H1 (cell line): ENCODE data around the gene KRT5. TPM values are rescaled to one million over a fixed set of nuclear protein-coding genes. Genes with fewer than 3 reads are reported as not detected.

Source experiments
- CTCF ChIA-PET: fragments of 300-600 bp; sonication (Branson Sonifier 250); formaldehyde crosslinking; loops from one replicate; lab custom pipeline; 2021; ENCODE audit not compliant: partially characterized antibody; lab: Charles Lee
- POLR2A ChIA-PET: fragments of 300-600 bp; sonication (Branson Sonifier 250); formaldehyde crosslinking; loops from one replicate; lab custom pipeline; 2021; ENCODE audit warnings: inconsistent platforms; ENCODE audit not compliant: partially characterized antibody; lab: Charles Lee
- DNase-seq, 2 experiments: peaks; one replicate each; pipeline versions ENCODE4 v3.0.0 to v3.0.0-alpha.2; 2010 to 2022; ENCODE audit warnings: low spot score in 2 of 2, low read depth in 1 of 2, mixed read lengths in 1 of 2
- FAIRE-seq: peaks from 2 replicates; lab custom pipeline; 2011; peaks lifted over from hg19 to GRCh38; lab: Jason Lieb, UNC
- H2AFZ ChIP-seq: 2 replicates; pipeline ENCODE4 v1.8.1; 2012; ENCODE audit warnings: low read length, inconsistent platforms
- H2AK5ac ChIP-seq: 2 replicates; pipeline ENCODE4 v1.6.1; 2013; ENCODE audit warnings: low read depth, low read length
- H2BK120ac ChIP-seq: replicated peaks from 2 replicates; pipeline ENCODE3; 2013; ENCODE audit warnings: low read depth, low read length, inconsistent platforms
- H2BK12ac ChIP-seq: 2 replicates; pipeline ENCODE4 v1.6.1; 2013; ENCODE audit warnings: low read depth, low read length
- H2BK15ac ChIP-seq: 2 replicates; pipeline ENCODE4 v1.6.1; 2013; ENCODE audit warnings: low read length
- H2BK20ac ChIP-seq: 2 replicates; pipeline ENCODE4 v1.6.1; 2013; ENCODE audit warnings: low read length
- H2BK5ac ChIP-seq: 2 replicates; pipeline ENCODE4 v1.6.1; 2013; ENCODE audit warnings: low read depth, low read length
- H3K14ac ChIP-seq: 2 replicates; pipeline ENCODE4 v1.6.1; 2013; ENCODE audit warnings: inconsistent platforms; ENCODE audit not compliant: insufficient read length
- H3K18ac ChIP-seq: 2 replicates; pipeline ENCODE4 v1.6.1; 2013; ENCODE audit warnings: low read length; ENCODE audit errors: extremely low read depth
- H3K23ac ChIP-seq: 2 replicates; pipeline ENCODE4 v1.6.1; 2013; ENCODE audit warnings: inconsistent platforms; ENCODE audit not compliant: insufficient read length
- H3K23me2 ChIP-seq: 2 replicates; pipeline ENCODE4 v1.6.1; 2013; ENCODE audit warnings: low read depth, low read length
- H3K27ac ChIP-seq: 2 replicates; pipeline ENCODE4 v1.6.1; 2011; ENCODE audit warnings: low read depth, low read length, inconsistent platforms
- H3K27me3 ChIP-seq, 4 experiments: replicated peaks in 1 of 4; 1 replicate in 1 of 4; 2 replicates in 3 of 4; pipeline versions ENCODE4 v1.6.1 to v1.8.1; 2011 to 2013; ENCODE audit warnings: low read length in 3 of 4, mild to moderate bottlenecking in 3 of 4, inconsistent platforms in 2 of 4, mixed read lengths in 2 of 4, moderate library complexity in 1 of 4; ENCODE audit not compliant: control insufficient read depth in 3 of 4, insufficient read depth in 3 of 4; ENCODE audit errors: extremely low read depth in 1 of 4
- H3K36me3 ChIP-seq, 4 experiments: 2 replicates each; pipeline versions ENCODE4 v1.6.1 to v1.8.1; 2011 to 2013; ENCODE audit warnings: mild to moderate bottlenecking in 4 of 4, low read length in 3 of 4, moderate library complexity in 2 of 4, control low read depth in 1 of 4, inconsistent platforms in 1 of 4; ENCODE audit not compliant: insufficient read depth in 4 of 4, control insufficient read depth in 2 of 4
- H3K4ac ChIP-seq: replicated peaks from 2 replicates; pipeline ENCODE3; 2013; ENCODE audit warnings: low read length, low read depth, mixed read lengths, inconsistent platforms; ENCODE audit not compliant: insufficient read length
- H3K4me1 ChIP-seq, 4 experiments: replicated peaks in 1 of 4; 1 replicate in 1 of 4; 2 replicates in 3 of 4; pipeline versions ENCODE4 v1.6.1 to v1.8.1; 2011 to 2013; ENCODE audit warnings: low read length in 3 of 4, inconsistent platforms in 2 of 4, mixed read lengths in 1 of 4; ENCODE audit not compliant: insufficient read depth in 4 of 4, control insufficient read depth in 3 of 4
- H3K4me2 ChIP-seq, 2 experiments: 2 replicates each; pipeline versions ENCODE4 v1.6.1 to v1.8.1; 2011 to 2013; ENCODE audit warnings: low read depth in 2 of 2, low read length in 2 of 2, control low read depth in 1 of 2, inconsistent platforms in 1 of 2, mild to moderate bottlenecking in 1 of 2; ENCODE audit not compliant: insufficient read depth in 1 of 2
- H3K4me3 ChIP-seq, 4 experiments: fragments of 200-600, 300-600 bp in 1 of 4; sonication (generic), shearing (Covaris generic), sonication (Bioruptor Twin) in 1 of 4; 2 replicates each; pipeline versions ENCODE4 v1.5.1 to v1.8.1; 2011 to 2016; ENCODE audit warnings: low read length in 4 of 4, low read depth in 3 of 4, control low read depth in 2 of 4, inconsistent platforms in 2 of 4, mild to moderate bottlenecking in 2 of 4, mixed read lengths in 1 of 4, moderate library complexity in 1 of 4; ENCODE audit not compliant: insufficient read depth in 2 of 4; ENCODE audit errors: extremely low read depth in 1 of 4
- H3K56ac ChIP-seq: replicated peaks from 2 replicates; pipeline ENCODE3; 2013; ENCODE audit warnings: low read depth, mild to moderate bottlenecking, mixed read lengths, low read length, inconsistent platforms; ENCODE audit not compliant: insufficient read length
- H3K79me1 ChIP-seq: 2 replicates; pipeline ENCODE4 v1.6.1; 2013; ENCODE audit warnings: low read depth, low read length, control low read depth
- H3K79me2 ChIP-seq, 2 experiments: 2 replicates each; pipeline versions ENCODE4 v1.6.1 to v1.8.1; 2012 to 2013; ENCODE audit warnings: low read length in 2 of 2, mild to moderate bottlenecking in 2 of 2, inconsistent platforms in 1 of 2; ENCODE audit not compliant: insufficient read depth in 2 of 2, control insufficient read depth in 1 of 2
- H3K9ac ChIP-seq, 4 experiments: replicated peaks in 1 of 4; 1 replicate in 1 of 4; 2 replicates in 3 of 4; pipeline versions ENCODE4 v1.6.1 to v1.8.1; 2011 to 2013; ENCODE audit warnings: low read depth in 3 of 4, low read length in 3 of 4, control low read depth in 2 of 4, mild to moderate bottlenecking in 2 of 4, moderate library complexity in 2 of 4, inconsistent platforms in 1 of 4; ENCODE audit errors: extremely low read depth in 1 of 4
- H3K9me3 ChIP-seq, 2 experiments: 2 replicates each; pipeline versions ENCODE4 v1.6.1 to v1.8.1; 2012 to 2013; ENCODE audit warnings: mild to moderate bottlenecking in 2 of 2, moderate library complexity in 2 of 2, control low read depth in 1 of 2, inconsistent platforms in 1 of 2, low read depth in 1 of 2, low read length in 1 of 2, mixed read lengths in 1 of 2; ENCODE audit not compliant: insufficient read depth in 2 of 2
- H4K20me1 ChIP-seq, 2 experiments: replicated peaks in 1 of 2; 2 replicates each; pipeline versions ENCODE3 to v1.8.1; 2011 to 2013; ENCODE audit warnings: inconsistent platforms in 2 of 2, low read length in 2 of 2, mild to moderate bottlenecking in 1 of 2; ENCODE audit not compliant: insufficient read depth in 2 of 2, control insufficient read depth in 1 of 2
- H4K5ac ChIP-seq: 2 replicates; pipeline ENCODE4 v1.6.1; 2013; ENCODE audit warnings: low read length, low read depth, mixed read lengths, inconsistent platforms; ENCODE audit not compliant: insufficient read length
- H4K8ac ChIP-seq: 2 replicates; pipeline ENCODE4 v1.8.0; 2013; ENCODE audit warnings: mild to moderate bottlenecking, moderate library complexity, low read length, inconsistent platforms; ENCODE audit not compliant: insufficient read depth; ENCODE audit errors: extremely low read depth
- H4K91ac ChIP-seq: replicated peaks from 2 replicates; pipeline ENCODE3; 2013; ENCODE audit warnings: low read length, mixed read lengths, inconsistent platforms; ENCODE audit not compliant: insufficient read length
- ASH2L ChIP-seq: fragments of 200-600, 300-600 bp; sonication (generic); IDR thresholded peaks from one replicate; pipeline ENCODE4 v1.7.1; 2017; ENCODE audit warnings: low read length
- CBX5 ChIP-seq: fragments of 300-800, 300-1000 bp; sonication (generic); IDR thresholded peaks from 2 replicates; pipeline ENCODE4 v1.7.1; 2016; ENCODE audit warnings: antibody characterized with exemption, low read length, low read depth
- MAFK ChIP-seq: IDR thresholded peaks from 2 replicates; pipeline ENCODE4 v1.6.1; 2012; ENCODE audit warnings: low read depth, mild to moderate bottlenecking, improper control_type of control experiment, low read length
- NRF1 ChIP-seq: IDR thresholded peaks from 2 replicates; pipeline ENCODE4 v1.6.1; 2011; ENCODE audit warnings: mild to moderate bottlenecking, low read depth, low read length, improper control_type of control experiment
- RAD21 ChIP-seq, 2 experiments: IDR thresholded peaks in 1 of 2; conservative IDR thresholded peaks in 1 of 2; 2 replicates each; pipeline ENCODE4 v1.6.1; 2011; ENCODE audit warnings: low read depth in 2 of 2, low read length in 2 of 2, improper control_type of control experiment in 1 of 2, inconsistent platforms in 1 of 2, mild to moderate bottlenecking in 1 of 2, moderate library complexity in 1 of 2
- RNF2 ChIP-seq: fragments of 200-900, 300-1000 bp; sonication (generic); IDR thresholded peaks from 2 replicates; pipeline ENCODE4 v1.7.1; 2016; ENCODE audit warnings: borderline replicate concordance, low read depth, mild to moderate bottlenecking, antibody characterized with exemption, low read length; ENCODE audit not compliant: poor library complexity, severe bottlenecking; ENCODE audit errors: missing control alignments
- RXRA ChIP-seq: IDR thresholded peaks from 2 replicates; pipeline ENCODE4 v1.6.1; 2011; ENCODE audit warnings: low read depth, mild to moderate bottlenecking, low read length, moderate library complexity; ENCODE audit not compliant: insufficient read depth
- SIRT6 ChIP-seq: IDR thresholded peaks from one replicate; pipeline ENCODE4 v1.7.1; 2012; ENCODE audit warnings: low read length, inconsistent platforms
- SIX5 ChIP-seq: IDR thresholded peaks from 2 replicates; pipeline ENCODE4 v1.6.1; 2011; ENCODE audit warnings: mild to moderate bottlenecking, low read depth, low read length
- SUZ12 ChIP-seq: fragments of 200-600 bp; sonication (generic); IDR thresholded peaks from 2 replicates; pipeline ENCODE4 v1.6.1; 2012; ENCODE audit warnings: mild to moderate bottlenecking, inconsistent platforms, low read length, moderate library complexity, mixed read lengths
- TBP ChIP-seq: IDR thresholded peaks from 2 replicates; pipeline ENCODE4 v1.6.1; 2011; ENCODE audit warnings: low read depth, low read length, improper control_type of control experiment
- TEAD4 ChIP-seq: IDR thresholded peaks from 2 replicates; pipeline ENCODE4 v1.6.1; 2012; ENCODE audit warnings: low read depth, low read length, inconsistent platforms, mixed read lengths
- WGBS, 2 experiments: shearing (Covaris generic) in 1 of 2; methylation state at CpG; one replicate each; pipeline versions ENCODE4 v1.1.6 to v1.1.7; 2013 to 2015; ENCODE audit warnings: low lambda C conversion rate in 2 of 2, mixed read lengths in 2 of 2, inconsistent platforms in 1 of 2, low coverage in 1 of 2, missing lambda C conversion rate in 1 of 2; ENCODE audit not compliant: insufficient replicate concordance in 2 of 2, insufficient coverage in 1 of 2, insufficient read length in 1 of 2; ENCODE audit errors: extremely low coverage in 1 of 2, missing lambda C conversion rate in 1 of 2; 5-methylcytosine and 5-hydroxymethylcytosine counted together
- polyA plus RNA-seq, 7 experiments: library from polyadenylated mRNA; depleted of rRNA in 3 of 7; stranded (reverse) in 5 of 7; unstranded in 2 of 7; fragments of >200 nt in 5 of 7; fragments of 200-250 nt in 2 of 7; gene quantifications; 1 replicate in 5 of 7; 2 replicates in 1 of 7; 4 replicates in 1 of 7; pipeline versions ENCODE4 v1.2.1 to v1.2.3, GENCODE V29; 2011 to 2013; ENCODE audit warnings: missing spikeins in 2 of 7, mixed read lengths in 2 of 7
- total RNA-seq: library from RNA; stranded (reverse); fragmentation: NEBNext Ultra II Directional; extraction: Animal tissue kit (Norgen Biotek cat#: 25700); gene quantifications from 2 replicates; pipeline ENCODE4 v1.2.1, GENCODE V29; 2021
- TF ChIP-seq, protein P1 (sequence below): IDR thresholded peaks from 2 replicates; pipeline ENCODE4 v1.6.1; 2012; ENCODE audit warnings: inconsistent platforms

KRT5 gene
- total and polyA plus RNA-seq, 2 of the 8 experiments (the other 6 are each of a cell fraction or from before 2014, with no cell fraction given) = 0.18 TPM; not detected in 1

DNA sequence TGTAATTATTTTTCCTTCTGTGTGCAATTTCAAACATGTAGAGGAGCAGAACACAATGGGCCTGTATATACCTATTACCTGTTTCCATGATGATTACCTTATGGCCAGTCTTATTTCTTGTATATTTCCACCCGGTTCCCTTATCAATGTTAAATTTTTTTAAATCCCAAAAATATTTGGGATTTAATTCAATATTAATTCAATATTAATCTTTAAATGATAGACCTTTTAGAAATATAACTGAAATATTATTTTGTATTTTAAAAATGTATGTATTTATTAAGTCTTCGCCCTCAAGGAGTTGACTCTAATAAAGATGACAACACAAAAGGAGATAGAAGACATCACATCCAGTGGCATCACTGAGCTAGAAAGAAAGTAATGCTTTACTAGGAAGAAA is 46.0 kb downstream of the KRT5 start:
- H3K79me2 ChIP-seq = no peaks in the 10 kb centered on the region
- H3K4me1 ChIP-seq = no peaks in the 10 kb centered on the region
- H3K4me3 ChIP-seq = no peak overlapping the region
- DNase-seq (no peak), FAIRE-seq (no peak)
- H3K56ac ChIP-seq = no peak overlapping the region
- no peak overlapping the region for H2BK20ac ChIP-seq
- H2BK120ac ChIP-seq = no peak overlapping the region
- no peak overlapping the region for H3K9ac ChIP-seq
- H4K91ac ChIP-seq = no peak overlapping the region
- no peak overlapping the region for H2AFZ ChIP-seq
- no peak overlapping the region for H2AK5ac ChIP-seq
- no peaks in the 10 kb centered on the region for H4K20me1 ChIP-seq
- H3K9me3 ChIP-seq = no peaks in the 10 kb centered on the region; a peak in 3 of 4 replicates
- H3K23me2 ChIP-seq = no peaks in the 10 kb centered on the region
- no peak overlapping the region for H2BK5ac ChIP-seq
- no peak overlapping the region for H3K14ac ChIP-seq
- ChIA-PET POLR2A (no interaction called here), CTCF (interaction anchor here (0.6 to 1.6 kb wide), 4 partner anchors 71 to 391 kb away, joined by 3 to 4 read pairs (median 4); no protein-coding TSS in a partner anchor)
- H3K4ac ChIP-seq = no peak overlapping the region
- no peak overlapping the region for H2BK12ac ChIP-seq
- 92% methylated on average over 2 of the region's 2 CpGs; no CpG with 5 or more reads in 1 of the 2 experiments for WGBS, 2 experiments
- H4K8ac ChIP-seq = no peak overlapping the region
- no peaks in the 10 kb centered on the region for H3K79me1 ChIP-seq
- H3K27me3 ChIP-seq = no peaks in the 10 kb centered on the region
- no peak overlapping the region for H3K27ac ChIP-seq
- no peaks in the 10 kb centered on the region for H3K36me3 ChIP-seq
- H3K4me2 ChIP-seq = no peak overlapping the region
- H4K5ac ChIP-seq = no peak overlapping the region
- no peak overlapping the region for H3K23ac ChIP-seq
- H3K18ac ChIP-seq = no peak overlapping the region
- H2BK15ac ChIP-seq = no peak overlapping the region
- TF ChIP-seq RNF2 (no peak), SUZ12 (no peak), MAFK (no peak), NRF1 (no peak), SIRT6 (no peak), TEAD4 (no peak), SIX5 (no peak), RXRA (no peak), ASH2L (no peak), CBX5 (no peak), TBP (no peak), RAD21 (IDR thresholded peaks at IDR 0.05 in 1 of 2, conservative IDR thresholded peaks at IDR 0.05 in 1 of 2; ENCODE audit: low read depth in 2 of 2, low read length in 2 of 2) (no peak)
- TF ChIP-seq, protein P1, sequence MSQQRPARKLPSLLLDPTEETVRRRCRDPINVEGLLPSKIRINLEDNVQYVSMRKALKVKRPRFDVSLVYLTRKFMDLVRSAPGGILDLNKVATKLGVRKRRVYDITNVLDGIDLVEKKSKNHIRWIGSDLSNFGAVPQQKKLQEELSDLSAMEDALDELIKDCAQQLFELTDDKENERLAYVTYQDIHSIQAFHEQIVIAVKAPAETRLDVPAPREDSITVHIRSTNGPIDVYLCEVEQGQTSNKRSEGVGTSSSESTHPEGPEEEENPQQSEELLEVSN = no peak
